ENCODE results near the gene WDR45B.

Gene WDR45B

DNA sequence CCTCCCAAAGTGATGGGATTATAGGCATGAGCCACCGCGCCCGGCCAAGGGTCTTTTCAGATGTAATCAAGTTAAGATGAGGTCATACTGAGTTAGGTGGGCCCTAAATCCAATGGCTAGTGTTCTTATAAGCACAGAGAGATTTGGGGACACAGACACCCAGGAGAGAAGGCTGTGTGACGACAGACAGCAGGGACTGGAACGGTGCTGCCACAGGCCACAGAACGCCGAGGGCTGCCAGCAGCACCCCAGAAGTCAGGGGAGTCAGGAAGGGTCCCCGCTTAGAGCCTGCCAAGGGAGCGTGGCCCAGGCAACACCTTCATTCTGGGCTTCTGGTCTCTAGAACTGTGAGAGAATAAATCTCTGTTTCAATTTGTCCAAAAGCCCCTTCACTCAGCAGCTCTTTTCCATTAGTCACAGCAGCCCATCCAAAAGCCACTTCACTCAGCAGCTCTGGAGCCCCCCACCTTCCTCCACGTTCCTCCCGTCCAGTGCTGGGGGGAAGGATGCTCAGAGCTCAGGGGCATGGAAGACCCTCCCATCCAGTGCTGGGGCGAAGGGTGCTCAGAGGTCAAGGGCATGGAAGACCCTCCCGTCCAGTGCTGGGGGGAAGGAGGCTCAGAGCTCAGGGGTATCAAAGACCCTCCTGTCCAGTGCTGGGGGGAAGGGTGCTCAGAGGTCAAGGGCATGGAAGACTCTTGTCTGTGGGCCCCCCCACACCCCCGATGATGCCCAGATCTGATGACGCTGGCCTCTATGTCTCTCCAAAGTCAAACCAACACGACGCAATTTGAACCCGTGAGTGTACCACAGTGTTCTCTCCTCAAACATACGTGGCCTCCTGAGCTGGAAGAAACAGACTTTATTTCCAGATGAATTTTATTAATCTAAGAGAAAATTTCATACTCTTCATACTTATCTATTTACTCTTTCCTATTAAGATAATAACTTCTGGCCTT is 38.4 kb upstream of the WDR45B start:
- Histone ChIP-seq H3K9ac (ENCODE audit: low read length) (no peak overlapping the region), H3K4me2 (ENCODE audit: low read length) (no peak overlapping the region), H3K9me2 (ENCODE audit: low read depth, low read length) (no peaks in the 10 kb centered on the region), H3K27me3 (ENCODE audit: insufficient read depth, low read length) (peaks cover 6% of the 10 kb centered on the region; the same call in 1 of the 2 replicates), H3K36me3 (ENCODE audit: insufficient read depth, low read length) (no peaks in the 10 kb centered on the region), H3K4me3 (ENCODE audit: low read depth, low read length, poor library complexity, severe bottlenecking) (no peak overlapping the region), H2AFZ (ENCODE audit: low read length) (no peak overlapping the region), H4K20me1 (ENCODE audit: insufficient read depth, low read length) (no peaks in the 10 kb centered on the region), H3K79me2 (ENCODE audit: insufficient read depth, low read length) (no peaks in the 10 kb centered on the region), H3K27ac (ENCODE audit: low read depth, low read length, poor library complexity, severe bottlenecking) (no peak overlapping the region), H3K9me3 (ENCODE audit: low read length) (0 out of 2 replicates have a peak, but pooled peaks cover 4% of the 10 kb centered on the region), H3K4me1 (ENCODE audit: insufficient read depth, low read length, severe bottlenecking) (no peaks in the 10 kb centered on the region), H3F3A (ENCODE audit: insufficient read depth, low read length) (no peaks in the 10 kb centered on the region)
- TF ChIP-seq, protein P1, sequence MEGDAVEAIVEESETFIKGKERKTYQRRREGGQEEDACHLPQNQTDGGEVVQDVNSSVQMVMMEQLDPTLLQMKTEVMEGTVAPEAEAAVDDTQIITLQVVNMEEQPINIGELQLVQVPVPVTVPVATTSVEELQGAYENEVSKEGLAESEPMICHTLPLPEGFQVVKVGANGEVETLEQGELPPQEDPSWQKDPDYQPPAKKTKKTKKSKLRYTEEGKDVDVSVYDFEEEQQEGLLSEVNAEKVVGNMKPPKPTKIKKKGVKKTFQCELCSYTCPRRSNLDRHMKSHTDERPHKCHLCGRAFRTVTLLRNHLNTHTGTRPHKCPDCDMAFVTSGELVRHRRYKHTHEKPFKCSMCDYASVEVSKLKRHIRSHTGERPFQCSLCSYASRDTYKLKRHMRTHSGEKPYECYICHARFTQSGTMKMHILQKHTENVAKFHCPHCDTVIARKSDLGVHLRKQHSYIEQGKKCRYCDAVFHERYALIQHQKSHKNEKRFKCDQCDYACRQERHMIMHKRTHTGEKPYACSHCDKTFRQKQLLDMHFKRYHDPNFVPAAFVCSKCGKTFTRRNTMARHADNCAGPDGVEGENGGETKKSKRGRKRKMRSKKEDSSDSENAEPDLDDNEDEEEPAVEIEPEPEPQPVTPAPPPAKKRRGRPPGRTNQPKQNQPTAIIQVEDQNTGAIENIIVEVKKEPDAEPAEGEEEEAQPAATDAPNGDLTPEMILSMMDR (IDR thresholded peaks at IDR 0.05; ENCODE audit: low read length): no peak
- TF ChIP-seq EZH2 (IDR thresholded peaks at IDR 0.05; ENCODE audit: borderline replicate concordance, low read length): no peak

DNA sequence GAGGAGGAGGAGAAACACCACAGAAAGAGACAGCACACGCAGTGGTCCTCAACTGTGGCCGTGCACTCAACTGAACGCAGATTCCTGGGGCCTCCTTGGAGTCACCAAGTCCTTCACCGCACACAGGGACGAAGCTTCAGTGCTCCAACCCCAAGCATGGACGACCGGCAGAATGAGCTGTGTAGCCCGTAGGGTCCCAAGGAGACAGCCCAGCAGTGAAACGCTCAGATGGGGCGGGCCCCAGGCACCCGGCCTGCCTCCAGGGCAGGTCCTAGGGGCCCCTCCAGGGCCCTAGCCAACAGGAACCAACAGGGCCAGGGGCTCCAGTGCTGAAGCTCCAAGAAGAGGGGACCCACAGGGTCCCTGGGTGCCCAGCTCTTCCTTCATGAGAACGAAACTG is 37.0 kb upstream of the WDR45B start:
- Histone ChIP-seq H3K9ac (ENCODE audit: low read length) (no peak overlapping the region), H3K4me3 (ENCODE audit: low read depth, low read length, poor library complexity, severe bottlenecking) (no peak overlapping the region), H3K4me1 (ENCODE audit: insufficient read depth, low read length, severe bottlenecking) (no peaks in the 10 kb centered on the region), H3K9me3 (ENCODE audit: low read length) (0 out of 2 replicates have a peak, but pooled peaks cover 7% of the 10 kb centered on the region), H3K79me2 (ENCODE audit: insufficient read depth, low read length) (no peaks in the 10 kb centered on the region), H3K27me3 (ENCODE audit: insufficient read depth, low read length) (peaks cover 6% of the 10 kb centered on the region; the same call in 1 of the 2 replicates), H4K20me1 (ENCODE audit: insufficient read depth, low read length) (no peaks in the 10 kb centered on the region), H3F3A (ENCODE audit: insufficient read depth, low read length) (no peaks in the 10 kb centered on the region), H2AFZ (ENCODE audit: low read length) (no peak overlapping the region), H3K36me3 (ENCODE audit: insufficient read depth, low read length) (no peaks in the 10 kb centered on the region), H3K9me2 (ENCODE audit: low read depth, low read length) (no peaks in the 10 kb centered on the region), H3K27ac (ENCODE audit: low read depth, low read length, poor library complexity, severe bottlenecking) (no peak overlapping the region), H3K4me2 (ENCODE audit: low read length) (no peak overlapping the region)
- TF ChIP-seq, protein P1 (IDR thresholded peaks at IDR 0.05; ENCODE audit: low read length): no peak
- no peak for TF ChIP-seq EZH2 (IDR thresholded peaks at IDR 0.05; ENCODE audit: borderline replicate concordance, low read length)

DNA sequence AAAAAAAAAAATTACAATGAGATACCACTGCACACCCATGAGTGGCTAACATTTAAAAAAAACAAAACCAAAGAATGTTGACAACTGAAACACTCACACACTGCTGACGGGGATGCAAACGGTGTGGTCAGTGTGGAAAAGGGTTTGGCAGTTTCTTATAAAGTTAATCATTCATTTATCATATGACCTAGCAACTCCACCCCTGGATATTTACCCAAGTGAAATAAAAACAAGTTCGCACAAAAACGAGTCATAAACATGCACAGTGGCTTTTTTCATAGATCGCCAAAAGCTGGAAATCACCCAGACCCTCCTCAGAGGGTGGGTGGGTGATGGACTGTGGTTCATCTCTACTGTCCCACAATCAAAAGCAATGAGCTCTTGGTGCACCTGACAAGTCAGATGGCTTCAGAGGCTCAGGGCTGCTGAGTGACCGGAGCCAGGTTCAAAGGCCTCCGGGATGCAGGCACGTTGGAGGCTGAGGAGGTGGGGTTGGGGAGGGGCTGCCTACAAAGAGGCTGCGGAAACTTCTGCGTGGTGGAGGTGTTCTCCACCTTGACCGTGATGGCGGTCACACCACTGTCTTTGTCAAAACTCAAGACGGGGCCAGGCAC is 36.1 kb upstream of the WDR45B start:
- Histone ChIP-seq H3K4me2 (ENCODE audit: low read length) (no peak overlapping the region), H3K4me3 (ENCODE audit: low read depth, low read length, poor library complexity, severe bottlenecking) (no peak overlapping the region), H3K27me3 (ENCODE audit: insufficient read depth, low read length) (peaks cover 5% of the 10 kb centered on the region; the same call in 1 of the 2 replicates), H3K9me2 (ENCODE audit: low read depth, low read length) (no peaks in the 10 kb centered on the region), H4K20me1 (ENCODE audit: insufficient read depth, low read length) (no peaks in the 10 kb centered on the region), H2AFZ (ENCODE audit: low read length) (no peak overlapping the region), H3K27ac (ENCODE audit: low read depth, low read length, poor library complexity, severe bottlenecking) (no peak overlapping the region), H3K9ac (ENCODE audit: low read length) (no peak overlapping the region), H3K4me1 (ENCODE audit: insufficient read depth, low read length, severe bottlenecking) (no peaks in the 10 kb centered on the region), H3K9me3 (ENCODE audit: low read length) (0 out of 2 replicates have a peak, but pooled peaks cover 7% of the 10 kb centered on the region), H3K36me3 (ENCODE audit: insufficient read depth, low read length) (no peaks in the 10 kb centered on the region), H3F3A (ENCODE audit: insufficient read depth, low read length) (no peaks in the 10 kb centered on the region), H3K79me2 (ENCODE audit: insufficient read depth, low read length) (no peaks in the 10 kb centered on the region)
- no peak for TF ChIP-seq EZH2 (IDR thresholded peaks at IDR 0.05; ENCODE audit: borderline replicate concordance, low read length)
- TF ChIP-seq, protein P1 (IDR thresholded peaks at IDR 0.05; ENCODE audit: low read length): no peak

Data from OCI-LY1 (cell line).